ENCODE measurements around the gene PRKCB.

The PRKCB gene

DNA sequence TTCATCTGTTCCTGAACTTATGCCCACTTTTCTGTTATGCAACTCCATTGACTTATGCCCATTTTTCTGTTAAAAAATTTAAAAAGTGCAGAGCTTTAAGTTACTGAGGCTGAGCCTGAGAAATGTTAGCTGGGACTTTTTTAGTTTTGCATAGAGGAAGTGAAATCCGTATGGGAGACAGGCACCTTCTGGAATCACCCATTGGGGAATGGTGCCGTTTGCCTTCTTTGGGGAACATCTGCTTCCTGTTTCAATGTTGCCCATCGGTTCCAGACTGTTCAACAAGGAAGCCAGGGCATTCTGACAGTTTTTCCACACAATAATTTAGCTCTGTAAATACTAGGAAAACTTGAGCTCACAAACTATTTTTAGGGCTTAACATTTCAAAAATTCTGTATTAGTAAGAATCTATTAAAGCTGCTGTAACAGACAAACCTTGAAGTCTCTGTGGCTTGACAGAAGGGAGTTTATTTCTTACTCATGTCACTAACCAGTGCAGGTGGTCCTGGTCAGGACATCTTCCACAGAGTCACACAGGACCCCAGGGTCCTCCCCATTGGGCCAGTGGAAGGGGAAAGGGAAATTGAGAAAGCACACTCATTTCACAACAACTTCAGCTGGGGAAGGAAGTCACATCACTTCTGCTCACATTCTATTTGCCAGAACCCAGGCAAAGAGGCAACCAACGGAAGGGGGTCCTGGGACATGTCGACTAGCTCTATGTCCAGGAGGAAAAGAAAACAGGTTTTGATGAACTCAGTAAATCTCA is 17.2 kb downstream of the PRKCB start:
- peaks cover 93% of the 10 kb centered on the region for H3K4me1 Mint-ChIP-seq
- no peaks in the 10 kb centered on the region for H3K9me3 Mint-ChIP-seq
- H3K27me3 Mint-ChIP-seq, result no peaks in the 10 kb centered on the region
- H3K4me3 Mint-ChIP-seq, result peak overlapping the region; percentile 43
- no peak overlapping the region for H3K27ac Mint-ChIP-seq
- peaks cover 11% of the 10 kb centered on the region for H3K36me3 Mint-ChIP-seq

- Mint-ChIP-seq H3K36me3 (peaks cover 9% of the 10 kb centered on the region), H3K9me3 (no peaks in the 10 kb centered on the region), H3K4me3 (no peak overlapping the region), H3K27me3 (no peaks in the 10 kb centered on the region), H3K4me1 (peaks cover 94% of the 10 kb centered on the region), H3K27ac (no peak overlapping the region)
These were observed 19.2 kb downstream of the PRKCB start for GRCh38 chr16:23855010-23855409.

GRCh38 chr16:23856251-23856709 is 20.5 kb downstream of the PRKCB start:
- H3K4me3 Mint-ChIP-seq, result no peak overlapping the region

GRCh38 chr16:23857256-23857880 is 21.6 kb downstream of the PRKCB start:
- no peaks in the 10 kb centered on the region for H3K27me3 Mint-ChIP-seq
- H3K4me3 Mint-ChIP-seq, result peak overlapping the region; percentile 3
- H3K4me1 Mint-ChIP-seq, result peaks cover 88% of the 10 kb centered on the region
- peak overlapping the region; percentile 76 for H3K27ac Mint-ChIP-seq
- H3K9me3 Mint-ChIP-seq, result no peaks in the 10 kb centered on the region
- peaks cover 7% of the 10 kb centered on the region for H3K36me3 Mint-ChIP-seq

More at GRCh38 chr16:23856251-23856709, 20.5 kb downstream of the PRKCB start:
- Mint-ChIP-seq H3K27me3 (no peaks in the 10 kb centered on the region), H3K36me3 (peaks cover 7% of the 10 kb centered on the region), H3K9me3 (no peaks in the 10 kb centered on the region), H3K27ac (peak overlapping the region; percentile 30), H3K4me1 (peaks cover 89% of the 10 kb centered on the region)

DNA sequence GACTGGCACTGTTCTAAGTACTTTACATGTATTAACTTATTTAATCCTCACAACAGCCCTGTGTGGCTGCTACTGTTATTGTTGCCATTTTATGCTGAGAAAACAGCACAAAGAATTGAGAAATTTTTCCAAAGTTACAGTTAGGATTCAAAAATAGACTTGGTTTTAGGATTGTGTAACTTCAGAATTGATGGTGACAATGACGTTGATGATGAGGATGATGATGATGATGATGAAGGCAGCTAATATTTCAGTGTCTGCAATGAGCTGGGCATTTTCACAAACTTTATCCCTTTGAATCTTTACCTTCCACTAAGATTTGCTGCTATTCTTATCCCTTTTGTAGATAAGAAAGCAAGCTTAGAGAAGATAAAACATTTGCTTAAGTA is 22.1 kb downstream of the PRKCB start:
- Mint-ChIP-seq H3K27me3 (no peaks in the 10 kb centered on the region), H3K36me3 (peaks cover 7% of the 10 kb centered on the region), H3K9me3 (no peaks in the 10 kb centered on the region), H3K27ac (peak overlapping the region; percentile 76), H3K4me1 (peaks cover 86% of the 10 kb centered on the region), H3K4me3 (no peak overlapping the region)

DNA sequence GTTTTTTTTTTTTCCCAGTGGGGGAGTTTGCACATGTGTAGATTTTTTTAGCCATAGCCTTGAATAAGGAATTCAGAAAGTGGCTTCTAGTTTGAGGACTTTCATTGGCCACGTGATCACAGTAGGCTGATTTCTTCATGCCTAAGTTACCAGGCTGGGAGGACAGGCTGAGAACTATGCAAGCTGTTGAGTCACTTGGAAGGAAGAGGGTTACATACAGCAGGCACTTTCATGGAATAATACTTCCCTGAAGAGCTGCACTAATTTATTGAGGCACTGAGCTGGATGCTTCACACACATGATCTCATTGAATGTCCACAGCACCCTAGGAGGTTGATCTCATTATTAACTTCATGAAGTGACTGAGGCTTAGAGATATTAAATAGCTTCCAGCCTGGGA is 22.8 kb downstream of the PRKCB start:
- H3K27me3 Mint-ChIP-seq, result no peaks in the 10 kb centered on the region
- no peaks in the 10 kb centered on the region for H3K9me3 Mint-ChIP-seq
- peak overlapping the region; percentile 76 for H3K27ac Mint-ChIP-seq
- peaks cover 85% of the 10 kb centered on the region for H3K4me1 Mint-ChIP-seq
- H3K36me3 Mint-ChIP-seq, result peaks cover 6% of the 10 kb centered on the region
- H3K4me3 Mint-ChIP-seq, result no peak overlapping the region

DNA sequence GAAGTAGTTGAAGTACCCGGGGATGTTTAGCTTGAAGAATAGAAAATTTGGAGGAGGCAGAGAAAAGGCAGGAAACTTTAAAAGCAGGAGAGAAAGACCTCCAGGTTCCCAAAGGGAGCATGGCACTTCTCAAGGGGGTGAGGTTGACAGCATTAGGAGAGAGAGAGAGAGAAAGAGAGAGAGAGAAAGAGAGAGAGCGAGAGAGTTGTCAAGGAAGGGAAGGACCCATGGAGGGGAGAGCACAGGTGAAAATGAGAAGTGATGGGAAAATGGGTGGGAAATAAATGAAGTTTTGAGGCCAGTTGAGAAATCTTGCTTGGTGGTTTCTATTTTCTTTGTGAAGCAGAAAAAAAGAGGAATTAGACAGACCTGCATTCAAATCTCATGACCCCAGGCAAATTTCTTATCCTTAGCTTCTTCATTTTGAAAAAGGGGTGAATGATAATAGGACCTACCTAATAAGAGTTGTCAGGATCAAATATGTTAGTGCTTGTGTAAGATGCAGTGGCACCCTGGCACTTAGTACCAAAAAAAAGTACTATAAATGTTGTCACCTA is 24.0 kb downstream of the PRKCB start:
- Mint-ChIP-seq H3K36me3 (no peaks in the 10 kb centered on the region), H3K9me3 (no peaks in the 10 kb centered on the region), H3K27ac (peak overlapping the region; percentile 89), H3K27me3 (no peaks in the 10 kb centered on the region), H3K4me1 (peaks cover 86% of the 10 kb centered on the region), H3K4me3 (peak overlapping the region; percentile 70)

- H3K4me1 Mint-ChIP-seq, result peaks cover 82% of the 10 kb centered on the region
- no peak overlapping the region for H3K4me3 Mint-ChIP-seq
- H3K27me3 Mint-ChIP-seq, result no peaks in the 10 kb centered on the region
- H3K9me3 Mint-ChIP-seq, result no peaks in the 10 kb centered on the region
- H3K27ac Mint-ChIP-seq, result peak overlapping the region; percentile 9
- no peaks in the 10 kb centered on the region for H3K36me3 Mint-ChIP-seq
These were observed 26.1 kb downstream of the PRKCB start for GRCh38 chr16:23861874-23862273.

- H3K4me3 Mint-ChIP-seq, result no peak overlapping the region
- no peaks in the 10 kb centered on the region for H3K9me3 Mint-ChIP-seq
- no peaks in the 10 kb centered on the region for H3K36me3 Mint-ChIP-seq
- no peaks in the 10 kb centered on the region for H3K27me3 Mint-ChIP-seq
- H3K4me1 Mint-ChIP-seq, result peaks cover 82% of the 10 kb centered on the region
- H3K27ac Mint-ChIP-seq, result peak overlapping the region; percentile 42
These were observed 26.8 kb downstream of the PRKCB start for GRCh38 chr16:23862556-23862955.

GRCh38 chr16:23863511-23864422 is 28.0 kb downstream of the PRKCB start:
- Mint-ChIP-seq H3K36me3 (no peaks in the 10 kb centered on the region), H3K9me3 (no peaks in the 10 kb centered on the region), H3K4me3 (peak overlapping the region; percentile 89), H3K27me3 (no peaks in the 10 kb centered on the region), H3K27ac (peak overlapping the region; percentile 96), H3K4me1 (peaks cover 82% of the 10 kb centered on the region)

- Mint-ChIP-seq H3K9me3 (no peaks in the 10 kb centered on the region), H3K4me1 (peaks cover 84% of the 10 kb centered on the region), H3K36me3 (no peaks in the 10 kb centered on the region), H3K27me3 (no peaks in the 10 kb centered on the region), H3K27ac (peak overlapping the region; percentile 88), H3K4me3 (peak overlapping the region; percentile 12)
These were observed 30.1 kb downstream of the PRKCB start for GRCh38 chr16:23865853-23866252.

DNA sequence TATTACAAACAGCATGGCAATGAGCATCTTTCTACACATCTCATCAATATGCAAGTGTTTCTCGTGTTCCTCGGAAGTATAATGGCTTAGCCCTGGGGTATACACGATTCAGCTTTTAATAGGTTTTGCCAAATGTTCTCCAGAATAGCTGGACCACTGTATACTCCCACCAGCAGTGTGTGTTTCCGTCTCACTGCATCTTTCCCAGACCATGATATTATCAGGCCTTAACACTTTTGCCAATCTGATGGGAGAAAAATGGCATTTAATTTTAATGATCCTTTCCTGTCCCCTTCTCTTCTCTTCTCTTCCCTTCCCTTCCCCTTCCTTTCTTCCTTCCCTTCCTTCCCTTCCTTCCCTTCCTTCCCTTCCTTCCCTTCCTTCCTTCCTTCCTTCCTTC is 30.8 kb downstream of the PRKCB start:
- Mint-ChIP-seq H3K4me1 (peaks cover 88% of the 10 kb centered on the region), H3K4me3 (no peak overlapping the region), H3K27ac (no peak overlapping the region), H3K27me3 (no peaks in the 10 kb centered on the region), H3K9me3 (no peaks in the 10 kb centered on the region), H3K36me3 (no peaks in the 10 kb centered on the region)

DNA sequence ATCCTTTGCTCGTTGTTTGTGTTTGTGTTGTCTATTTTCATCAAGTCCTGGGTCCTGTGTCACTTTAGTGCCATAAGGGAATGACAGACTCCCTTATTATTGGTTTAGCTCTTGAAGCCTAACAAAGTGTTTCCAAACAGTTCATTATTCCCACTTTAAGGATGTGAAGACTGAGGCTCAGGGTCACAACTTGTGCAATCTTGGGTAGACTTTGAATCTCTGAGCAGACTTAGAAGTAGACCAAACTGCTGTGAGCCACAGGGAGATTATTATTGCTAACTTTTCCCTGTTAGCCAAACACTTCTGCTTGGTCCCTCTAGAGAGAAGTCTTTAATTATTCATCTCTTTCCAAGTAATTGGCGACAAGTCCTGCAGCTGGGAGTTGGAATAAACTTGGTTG is 31.8 kb downstream of the PRKCB start:
- Mint-ChIP-seq H3K36me3 (no peaks in the 10 kb centered on the region), H3K4me3 (no peak overlapping the region), H3K27me3 (no peaks in the 10 kb centered on the region), H3K4me1 (peaks cover 89% of the 10 kb centered on the region), H3K9me3 (no peaks in the 10 kb centered on the region), H3K27ac (no peak overlapping the region)

- Mint-ChIP-seq H3K27me3 (no peaks in the 10 kb centered on the region), H3K4me3 (no peak overlapping the region), H3K4me1 (peaks cover 88% of the 10 kb centered on the region), H3K9me3 (no peaks in the 10 kb centered on the region), H3K36me3 (no peaks in the 10 kb centered on the region), H3K27ac (peak overlapping the region; percentile 59)
These were observed 32.4 kb downstream of the PRKCB start for GRCh38 chr16:23868136-23868535.

GRCh38 chr16:23869052-23869451 is 33.3 kb downstream of the PRKCB start:
- Mint-ChIP-seq H3K27ac (peak overlapping the region; percentile 88), H3K4me3 (no peak overlapping the region), H3K27me3 (no peaks in the 10 kb centered on the region), H3K36me3 (peaks cover 2% of the 10 kb centered on the region), H3K4me1 (peaks cover 87% of the 10 kb centered on the region), H3K9me3 (no peaks in the 10 kb centered on the region)
